ENCODE data around the gene SEC16B. TPM values are rescaled to one million over a fixed set of nuclear protein-coding genes. Genes with fewer than 3 reads are reported as not detected.

Gene SEC16B
- total RNA-seq, 1 donor from 2014 or later: 1.7 TPM

DNA sequence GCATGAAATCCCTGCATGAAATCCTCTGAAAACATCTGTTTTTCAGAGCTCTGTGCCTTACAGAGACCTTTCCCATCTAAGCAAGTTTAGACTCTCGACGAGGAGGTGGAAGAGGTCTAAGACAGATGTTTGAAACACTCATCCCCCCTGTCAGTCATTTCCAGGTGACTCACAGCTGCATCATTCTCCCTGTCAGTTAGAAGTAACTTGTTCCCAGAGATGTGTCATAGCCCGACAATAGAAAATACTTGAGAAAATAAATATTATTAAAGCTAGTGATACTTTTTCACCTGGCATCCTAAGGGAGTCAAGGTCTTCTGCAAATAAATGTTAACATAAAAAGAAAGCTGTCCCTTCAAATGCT lies 41.6 kb upstream of the SEC16B start:
- Histone ChIP-seq H3K27me3 (no peaks in the 10 kb centered on the region), H3K9me3 (no peaks in the 10 kb centered on the region), H3K36me3 (peaks cover 0 to 5% of the 10 kb centered on the region in 2 donors), H3K4me1 (no peaks in the 10 kb centered on the region), H3K4me3 (no peak overlapping the region), H3K27ac (no peak overlapping the region)
- DNase-seq (ENCODE audit: extremely low spot score in 2 of 2): no peak
- intact Hi-C loops (cut with DNase I): loop anchor here (10.0 kb wide), 1 partner anchor 503 kb away; the partner anchor contains the start of gene TEX35
- TF ChIP-seq POLR2A (IDR thresholded peaks at IDR 0.05): no peak
- no peak for TF ChIP-seq POLR2AphosphoS5 (IDR thresholded peaks at IDR 0.05; ENCODE audit: insufficient read depth in 1 of 2, low read depth in 1 of 2)
- TF ChIP-seq, protein P1, sequence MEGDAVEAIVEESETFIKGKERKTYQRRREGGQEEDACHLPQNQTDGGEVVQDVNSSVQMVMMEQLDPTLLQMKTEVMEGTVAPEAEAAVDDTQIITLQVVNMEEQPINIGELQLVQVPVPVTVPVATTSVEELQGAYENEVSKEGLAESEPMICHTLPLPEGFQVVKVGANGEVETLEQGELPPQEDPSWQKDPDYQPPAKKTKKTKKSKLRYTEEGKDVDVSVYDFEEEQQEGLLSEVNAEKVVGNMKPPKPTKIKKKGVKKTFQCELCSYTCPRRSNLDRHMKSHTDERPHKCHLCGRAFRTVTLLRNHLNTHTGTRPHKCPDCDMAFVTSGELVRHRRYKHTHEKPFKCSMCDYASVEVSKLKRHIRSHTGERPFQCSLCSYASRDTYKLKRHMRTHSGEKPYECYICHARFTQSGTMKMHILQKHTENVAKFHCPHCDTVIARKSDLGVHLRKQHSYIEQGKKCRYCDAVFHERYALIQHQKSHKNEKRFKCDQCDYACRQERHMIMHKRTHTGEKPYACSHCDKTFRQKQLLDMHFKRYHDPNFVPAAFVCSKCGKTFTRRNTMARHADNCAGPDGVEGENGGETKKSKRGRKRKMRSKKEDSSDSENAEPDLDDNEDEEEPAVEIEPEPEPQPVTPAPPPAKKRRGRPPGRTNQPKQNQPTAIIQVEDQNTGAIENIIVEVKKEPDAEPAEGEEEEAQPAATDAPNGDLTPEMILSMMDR (IDR thresholded peaks at IDR 0.05): no peak

DNA sequence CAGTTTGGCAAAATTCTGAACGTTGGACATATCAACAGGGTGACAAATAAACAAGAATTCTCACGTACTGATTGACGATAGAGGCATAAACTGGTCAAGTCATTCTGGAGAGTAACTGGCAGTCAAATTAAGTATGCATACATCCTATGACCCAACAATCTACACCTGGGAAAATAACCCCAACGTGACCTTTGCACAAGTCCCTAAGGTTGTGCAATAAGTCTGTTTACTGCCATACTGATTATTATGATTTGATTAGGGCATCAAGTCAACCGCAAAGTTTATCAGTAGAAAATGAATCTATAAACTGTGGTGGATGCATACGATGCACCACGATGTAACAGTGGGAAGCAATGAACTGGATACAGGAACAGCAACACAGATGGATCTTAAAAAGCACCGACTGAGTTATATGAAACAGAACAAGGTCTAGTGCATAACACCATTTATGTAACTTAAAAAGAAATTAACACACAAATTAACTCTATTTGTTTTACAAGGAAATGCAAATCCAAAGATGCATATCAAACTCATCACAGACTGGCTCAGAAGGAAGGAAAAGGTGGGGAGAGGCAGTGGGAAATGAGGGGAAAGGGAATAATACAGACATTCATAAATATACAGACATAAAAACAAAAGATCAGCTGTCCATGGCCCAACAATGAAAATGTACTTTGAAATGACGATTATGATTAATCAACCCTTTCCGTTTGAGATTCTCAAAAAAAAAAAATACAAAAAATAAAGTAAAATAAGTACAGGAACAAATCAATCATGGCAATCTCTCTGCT lies 41.0 kb upstream of the SEC16B start:
- TF ChIP-seq POLR2A (IDR thresholded peaks at IDR 0.05) (no peak), POLR2AphosphoS5 (IDR thresholded peaks at IDR 0.05; ENCODE audit: insufficient read depth in 1 of 2, low read depth in 1 of 2) (no peak)
- TF ChIP-seq, protein P1 (IDR thresholded peaks at IDR 0.05): no peak
- Histone ChIP-seq H3K36me3 (peaks cover 0 to 5% of the 10 kb centered on the region in 2 donors), H3K9me3 (no peaks in the 10 kb centered on the region), H3K27ac (no peak overlapping the region), H3K4me1 (no peaks in the 10 kb centered on the region), H3K4me3 (no peak overlapping the region), H3K27me3 (no peaks in the 10 kb centered on the region)
- no peak for DNase-seq (ENCODE audit: extremely low spot score in 2 of 2)
- intact Hi-C loops (cut with DNase I): loop anchor here (10.0 kb wide), 1 partner anchor 504 kb away; the partner anchor contains the start of gene TEX35

DNA sequence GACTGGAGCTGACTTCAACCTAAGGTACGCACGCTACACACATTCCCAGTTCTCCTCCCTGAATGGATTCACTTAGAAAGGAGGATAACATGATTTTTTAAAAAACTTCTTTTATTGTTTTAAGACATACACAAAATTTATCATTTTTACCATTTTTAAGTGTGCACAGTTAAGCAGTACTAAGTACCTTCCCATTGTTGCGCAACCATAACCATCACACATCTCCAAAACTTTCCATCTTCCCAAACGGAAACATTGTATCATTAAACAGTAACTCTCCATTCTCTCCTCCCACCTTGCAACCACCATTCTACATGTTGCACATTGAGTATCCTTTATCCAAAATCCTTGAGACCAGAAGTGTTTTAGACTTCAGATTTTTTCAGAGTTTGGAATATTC lies 36.2 kb upstream of the SEC16B start:
- DNase-seq (ENCODE audit: extremely low spot score in 2 of 2): no peak
- TF ChIP-seq POLR2AphosphoS5 (IDR thresholded peaks at IDR 0.05; ENCODE audit: insufficient read depth in 1 of 2, low read depth in 1 of 2): no peak
- no peak for TF ChIP-seq POLR2A (IDR thresholded peaks at IDR 0.05)
- TF ChIP-seq, protein P1 (IDR thresholded peaks at IDR 0.05): no peak
- no peak overlapping the region for H3K4me3 ChIP-seq
- no peaks in the 10 kb centered on the region for H3K4me1 ChIP-seq
- no peaks in the 10 kb centered on the region for H3K9me3 ChIP-seq
- no peak overlapping the region for H3K27ac ChIP-seq
- no peaks in the 10 kb centered on the region for H3K27me3 ChIP-seq
- intact Hi-C loops (cut with DNase I): no loop called here
- H3K36me3 ChIP-seq: peaks cover 0 to 5% of the 10 kb centered on the region in 2 donors

DNA sequence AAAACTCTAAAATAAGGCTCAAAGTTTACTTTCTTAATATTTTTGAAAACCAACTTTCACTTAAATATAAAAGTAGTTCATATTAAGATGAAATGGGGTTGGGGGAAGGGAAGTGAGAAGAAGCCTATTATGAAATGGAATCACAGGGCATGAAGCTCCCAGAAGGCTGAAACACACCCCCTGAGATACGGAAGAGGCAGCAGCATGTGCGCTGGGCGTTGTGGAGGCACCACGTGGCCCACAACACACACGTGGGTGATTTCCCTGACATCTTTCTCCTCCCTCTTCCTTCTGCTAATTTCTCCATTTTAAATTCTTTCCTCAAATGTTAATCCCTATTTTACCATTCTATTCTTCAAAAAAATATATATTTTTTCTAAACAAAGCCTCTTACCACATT lies 35.6 kb upstream of the SEC16B start:
- intact Hi-C loops (cut with DNase I): no loop called here
- H3K4me1 ChIP-seq: no peaks in the 10 kb centered on the region

More for the DNA sequence above, 35.6 kb upstream of the SEC16B start:
- no peaks in the 10 kb centered on the region for H3K9me3 ChIP-seq
- no peak overlapping the region for H3K4me3 ChIP-seq
- peaks cover 0 to 5% of the 10 kb centered on the region in 2 donors for H3K36me3 ChIP-seq
- no peak for DNase-seq (ENCODE audit: extremely low spot score in 2 of 2)
- TF ChIP-seq, protein P1 (IDR thresholded peaks at IDR 0.05): no peak
- TF ChIP-seq POLR2AphosphoS5 (IDR thresholded peaks at IDR 0.05; ENCODE audit: insufficient read depth in 1 of 2, low read depth in 1 of 2) (no peak), POLR2A (IDR thresholded peaks at IDR 0.05) (no peak)
- H3K27me3 ChIP-seq: no peaks in the 10 kb centered on the region
- no peak overlapping the region for H3K27ac ChIP-seq
